ENCODE measurements around the gene UBTD1.
"Not testable (repeated sequence)": the region's sequence is repeated elsewhere in the genome, so short reads cannot be mapped to it uniquely, and the experiment has no call there.

UBTD1 gene

GRCh38 chr10:97498841-97499560 is at the start of gene UBTD1:
Gene UBTD1 (plus strand): TSS chr10:97498924. CDS start chr10:97499204, 280 bp downstream.
- peak; percentile 70 for DNase-seq

- no peak for DNase-seq
Measured at GRCh38 chr10:97450828-97451227, 47.9 kb upstream of the UBTD1 start.

GRCh38 chr10:97451605-97452004 is 47.1 kb upstream of the UBTD1 start:
- no peak for DNase-seq

- DNase-seq = no peak
Measured at GRCh38 chr10:97452352-97452751, 46.4 kb upstream of the UBTD1 start.

GRCh38 chr10:97454330-97455036 is 44.2 kb upstream of the UBTD1 start:
- no peak for DNase-seq

- DNase-seq = no peak
Measured at GRCh38 chr10:97456034-97456685, 42.6 kb upstream of the UBTD1 start.

GRCh38 chr10:97456686-97457065 is 42.0 kb upstream of the UBTD1 start:
- no peak for DNase-seq

GRCh38 chr10:97459111-97459510 is 39.6 kb upstream of the UBTD1 start:
- DNase-seq = no peak

- no peak for DNase-seq
Measured at GRCh38 chr10:97459933-97460332, 38.8 kb upstream of the UBTD1 start.

GRCh38 chr10:97462309-97462708 is 36.4 kb upstream of the UBTD1 start:
- no peak for DNase-seq

GRCh38 chr10:97463363-97464132 is 35.2 kb upstream of the UBTD1 start:
- DNase-seq = no peak

- no peak for DNase-seq
Measured at GRCh38 chr10:97464226-97464625, 34.5 kb upstream of the UBTD1 start.

GRCh38 chr10:97465982-97466381 is 32.7 kb upstream of the UBTD1 start:
- no peak for DNase-seq

- DNase-seq = no peak
Measured at GRCh38 chr10:97466755-97467154, 32.0 kb upstream of the UBTD1 start.

GRCh38 chr10:97468162-97468561 is 30.6 kb upstream of the UBTD1 start:
- DNase-seq = no peak

GRCh38 chr10:97468781-97469180 is 29.9 kb upstream of the UBTD1 start:
- not testable (repeated sequence) for DNase-seq

GRCh38 chr10:97474918-97475317 is 23.8 kb upstream of the UBTD1 start:
- no peak for DNase-seq

GRCh38 chr10:97475936-97476594 is 22.7 kb upstream of the UBTD1 start:
- DNase-seq = no peak

GRCh38 chr10:97479410-97479809 is 19.3 kb upstream of the UBTD1 start:
- not testable (repeated sequence) for DNase-seq

- no peak for DNase-seq
Measured at GRCh38 chr10:97479939-97480338, 18.8 kb upstream of the UBTD1 start.

- DNase-seq = no peak
Measured at GRCh38 chr10:97481071-97481470, 17.7 kb upstream of the UBTD1 start.

GRCh38 chr10:97482381-97482780 is 16.3 kb upstream of the UBTD1 start:
- no peak for DNase-seq

- no peak for DNase-seq
Measured at GRCh38 chr10:97483506-97483905, 15.2 kb upstream of the UBTD1 start.

Measured in activated CD8-positive, alpha-beta memory T cell treated with anti-CD3 and anti-CD28 coated beads, Interleukin-2, amount 50 U/mL, for 48 hours (primary cell).